Stimulated activated naive CD8-positive, alpha-beta T cell treated with anti-CD3 and anti-CD28 coated beads, Interleukin-15, Interleukin-2, amounts not matched to agents 100 ng/mL and 50 ng/mL, for 24 hours (primary cell): ENCODE data around the gene OGFOD2.
"Not testable (repeated sequence)": the region's sequence is repeated elsewhere in the genome, so short reads cannot be mapped to it uniquely, and the experiment has no call there.

Experiments used
- H3K27ac Mint-ChIP-seq: one replicate; pipeline ENCODE4 v1.8.0; 2021; ENCODE audit warnings: mild to moderate bottlenecking, mixed read lengths
- H3K27me3 Mint-ChIP-seq: one replicate; pipeline ENCODE4 v1.8.0; 2021; ENCODE audit warnings: mixed read lengths
- H3K36me3 Mint-ChIP-seq: one replicate; pipeline ENCODE4 v1.8.0; 2021; ENCODE audit warnings: low read depth, mixed read lengths
- H3K4me1 Mint-ChIP-seq: one replicate; pipeline ENCODE4 v1.8.0; 2021; ENCODE audit warnings: low read depth, mixed read lengths
- H3K4me3 Mint-ChIP-seq: one replicate; pipeline ENCODE4 v1.8.0; 2021; ENCODE audit warnings: mild to moderate bottlenecking, mixed read lengths
- H3K9me3 Mint-ChIP-seq: one replicate; pipeline ENCODE4 v1.8.0; 2021; ENCODE audit warnings: mixed read lengths

Gene OGFOD2

GRCh38 chr12:123013185-123014095, 38.4 kb downstream of the OGFOD2 start:
- Mint-ChIP-seq H3K4me3 (no peak overlapping the region), H3K4me1 (peaks cover 3% of the 10 kb centered on the region), H3K9me3 (no peaks in the 10 kb centered on the region), H3K27me3 (no peaks in the 10 kb centered on the region), H3K36me3 (peaks cover 3% of the 10 kb centered on the region), H3K27ac (no peak overlapping the region)

GRCh38 chr12:123014473-123014872, 39.4 kb downstream of the OGFOD2 start:
- not testable (repeated sequence) for H3K27ac Mint-ChIP-seq

GRCh38 chr12:123017753-123018152, 42.7 kb downstream of the OGFOD2 start:
- Mint-ChIP-seq H3K9me3 (no peaks in the 10 kb centered on the region), H3K36me3 (peaks cover 3% of the 10 kb centered on the region), H3K27ac (no peak overlapping the region), H3K4me1 (peaks cover 3% of the 10 kb centered on the region), H3K4me3 (no peak overlapping the region), H3K27me3 (no peaks in the 10 kb centered on the region)

More at GRCh38 chr12:123014473-123014872, 39.4 kb downstream of the OGFOD2 start:
- not testable (repeated sequence) for H3K4me1 Mint-ChIP-seq, H3K4me3 Mint-ChIP-seq, H3K27me3 Mint-ChIP-seq, H3K36me3 Mint-ChIP-seq, H3K9me3 Mint-ChIP-seq

- Mint-ChIP-seq H3K9me3 (no peaks in the 10 kb centered on the region), H3K4me1 (peaks cover 17% of the 10 kb centered on the region), H3K27ac (no peak overlapping the region), H3K27me3 (no peaks in the 10 kb centered on the region), H3K4me3 (no peak overlapping the region), H3K36me3 (peaks cover 3% of the 10 kb centered on the region)
Measured at GRCh38 chr12:123019841-123020138, 44.7 kb downstream of the OGFOD2 start.

- Mint-ChIP-seq H3K27me3 (no peaks in the 10 kb centered on the region), H3K27ac (no peak overlapping the region), H3K4me1 (peaks cover 24% of the 10 kb centered on the region), H3K36me3 (no peaks in the 10 kb centered on the region), H3K9me3 (no peaks in the 10 kb centered on the region), H3K4me3 (no peak overlapping the region)
Measured at GRCh38 chr12:123021688-123022604, 46.9 kb downstream of the OGFOD2 start.

GRCh38 chr12:123022846-123023245, 47.8 kb downstream of the OGFOD2 start:
- Mint-ChIP-seq H3K27ac (no peak overlapping the region), H3K36me3 (no peaks in the 10 kb centered on the region), H3K27me3 (no peaks in the 10 kb centered on the region), H3K4me1 (peaks cover 24% of the 10 kb centered on the region), H3K9me3 (no peaks in the 10 kb centered on the region), H3K4me3 (no peak overlapping the region)

- no peaks in the 10 kb centered on the region for H3K27me3 Mint-ChIP-seq
- H3K36me3 Mint-ChIP-seq, result no peaks in the 10 kb centered on the region
- H3K9me3 Mint-ChIP-seq, result no peaks in the 10 kb centered on the region
- H3K4me1 Mint-ChIP-seq, result peaks cover 24% of the 10 kb centered on the region
- H3K27ac Mint-ChIP-seq, result peak overlapping the region; percentile 58
- H3K4me3 Mint-ChIP-seq, result peak overlapping the region; percentile 60
Measured at GRCh38 chr12:123024819-123025391, 49.9 kb downstream of the OGFOD2 start.

GRCh38 chr12:123026094-123026853, 51.2 kb downstream of the OGFOD2 start:
- Mint-ChIP-seq H3K9me3 (no peaks in the 10 kb centered on the region), H3K4me1 (peaks cover 24% of the 10 kb centered on the region), H3K27me3 (no peaks in the 10 kb centered on the region), H3K4me3 (no peak overlapping the region), H3K36me3 (no peaks in the 10 kb centered on the region), H3K27ac (no peak overlapping the region)

- H3K4me3 Mint-ChIP-seq, result no peak overlapping the region
- no peak overlapping the region for H3K27ac Mint-ChIP-seq
- no peaks in the 10 kb centered on the region for H3K27me3 Mint-ChIP-seq
- peaks cover 24% of the 10 kb centered on the region for H3K4me1 Mint-ChIP-seq
- no peaks in the 10 kb centered on the region for H3K9me3 Mint-ChIP-seq
- no peaks in the 10 kb centered on the region for H3K36me3 Mint-ChIP-seq
Measured at GRCh38 chr12:123027726-123028445, 52.8 kb downstream of the OGFOD2 start.

- Mint-ChIP-seq H3K4me1 (peaks cover 26% of the 10 kb centered on the region), H3K9me3 (no peaks in the 10 kb centered on the region), H3K27ac (no peak overlapping the region), H3K4me3 (no peak overlapping the region), H3K36me3 (peaks cover under 1% of the 10 kb centered on the region), H3K27me3 (no peaks in the 10 kb centered on the region)
Measured at GRCh38 chr12:123028475-123028874, 53.4 kb downstream of the OGFOD2 start.

GRCh38 chr12:123029550-123029949, 54.5 kb downstream of the OGFOD2 start:
- Mint-ChIP-seq H3K4me1 (peaks cover 26% of the 10 kb centered on the region), H3K9me3 (no peaks in the 10 kb centered on the region), H3K36me3 (peaks cover 6% of the 10 kb centered on the region), H3K27me3 (no peaks in the 10 kb centered on the region), H3K27ac (no peak overlapping the region), H3K4me3 (no peak overlapping the region)
